Urinary bladder (tissue), 4 donors: ENCODE results near the gene ZDHHC11B. TPM values are rescaled to one million over a fixed set of nuclear protein-coding genes. Genes with fewer than 3 reads are reported as not detected.
"Not testable (repeated sequence)": the region's sequence is repeated elsewhere in the genome, so short reads cannot be mapped to it uniquely, and the experiment has no call there.

ENCODE experiments used
- DNase-seq: peaks from one replicate; pipeline ENCODE4 v3.0.0-alpha.2; 2015; ENCODE audit errors: extremely low spot score
- H3K27ac ChIP-seq: one replicate; pipeline ENCODE4 v1.5.1; 2013; ENCODE audit warnings: low read depth, mild to moderate bottlenecking, moderate library complexity
- H3K36me3 ChIP-seq: one replicate; pipeline ENCODE4 v1.6.1; 2013; ENCODE audit warnings: mild to moderate bottlenecking, moderate library complexity; ENCODE audit not compliant: insufficient read depth
- H3K4me1 ChIP-seq: one replicate; pipeline ENCODE4 v1.6.1; 2013; ENCODE audit warnings: mild to moderate bottlenecking, moderate library complexity; ENCODE audit not compliant: insufficient read depth
- H3K4me3 ChIP-seq: one replicate; pipeline ENCODE4 v1.5.1; 2013; ENCODE audit warnings: low read depth, low read length
- WGBS: extraction: QIAGEN DNeasy Blood & Tissue Kit; methylation state at CpG from one replicate; pipeline ENCODE4 v1.1.7; 2013; 5-methylcytosine and 5-hydroxymethylcytosine counted together
- polyA plus RNA-seq: library from polyadenylated mRNA; stranded (reverse); fragments of 200-250 nt; gene quantifications from one replicate; pipeline ENCODE4 v1.2.3, GENCODE V29; 2013
- total RNA-seq: library from RNA; depleted of rRNA; stranded (reverse); fragments of >200 nt; gene quantifications from one replicate; pipeline ENCODE4 v1.2.3, GENCODE V29; 2014
- donor health status: healthy with polysubstance abuse.
- donor health status: healthy.

ZDHHC11B gene
- total and polyA plus RNA-seq, 2 donors, result 1.4 to 5.8 TPM

DNA sequence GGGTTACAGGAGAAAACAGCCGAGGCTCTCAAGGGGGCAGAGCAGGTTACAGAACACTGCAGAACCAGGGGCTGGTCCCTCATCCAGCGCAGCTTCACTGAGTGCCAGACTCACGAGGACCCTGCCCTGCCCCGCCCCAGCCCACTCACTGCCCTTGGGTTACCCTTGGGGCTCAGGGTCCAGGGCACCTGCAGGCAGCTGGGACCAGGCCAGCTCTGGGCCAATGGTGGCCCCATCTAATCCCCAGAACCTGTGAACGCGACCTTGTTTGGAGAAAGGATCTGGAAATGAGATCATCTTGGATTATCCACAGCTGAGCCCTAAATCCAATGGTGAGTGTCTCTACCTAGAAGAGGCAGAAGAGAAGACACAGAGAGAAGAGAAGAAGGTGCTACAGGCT lies 6.1 kb downstream of the ZDHHC11B start:
- not testable (repeated sequence) for DNase-seq, H3K4me3 ChIP-seq, H3K4me1 ChIP-seq, H3K36me3 ChIP-seq, H3K27ac ChIP-seq
- WGBS, result 77% methylated on average over 4 of the region's 6 CpGs

DNA sequence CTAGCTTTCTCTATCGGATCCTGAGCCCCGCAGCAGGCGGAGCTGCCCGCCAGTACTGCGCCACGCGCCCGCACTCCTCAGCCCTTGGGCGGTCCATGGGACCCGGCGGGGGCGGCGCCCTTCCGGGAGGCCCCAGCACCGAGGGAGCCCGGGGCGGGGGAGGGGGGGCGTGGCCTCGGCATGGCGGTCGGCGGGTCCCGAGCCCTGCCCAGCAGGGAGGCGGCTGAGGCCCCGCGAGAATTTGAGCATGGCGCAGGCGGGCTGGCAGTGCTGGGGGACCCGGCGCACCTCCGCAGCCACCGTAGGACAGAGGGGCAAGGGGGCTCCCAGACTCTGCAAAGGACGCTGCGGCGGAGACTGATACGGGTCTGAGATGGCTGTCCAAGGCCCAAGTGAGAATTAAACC lies 6.8 kb downstream of the ZDHHC11B start:
- H3K4me1 ChIP-seq, result no peaks in the 10 kb centered on the region
- no peak overlapping the region for H3K27ac ChIP-seq
- H3K4me3 ChIP-seq, result no peak overlapping the region
- WGBS, result 96% methylated on average over 36 of the region's 36 CpGs
- no peak for DNase-seq
- no peaks in the 10 kb centered on the region for H3K36me3 ChIP-seq

DNA sequence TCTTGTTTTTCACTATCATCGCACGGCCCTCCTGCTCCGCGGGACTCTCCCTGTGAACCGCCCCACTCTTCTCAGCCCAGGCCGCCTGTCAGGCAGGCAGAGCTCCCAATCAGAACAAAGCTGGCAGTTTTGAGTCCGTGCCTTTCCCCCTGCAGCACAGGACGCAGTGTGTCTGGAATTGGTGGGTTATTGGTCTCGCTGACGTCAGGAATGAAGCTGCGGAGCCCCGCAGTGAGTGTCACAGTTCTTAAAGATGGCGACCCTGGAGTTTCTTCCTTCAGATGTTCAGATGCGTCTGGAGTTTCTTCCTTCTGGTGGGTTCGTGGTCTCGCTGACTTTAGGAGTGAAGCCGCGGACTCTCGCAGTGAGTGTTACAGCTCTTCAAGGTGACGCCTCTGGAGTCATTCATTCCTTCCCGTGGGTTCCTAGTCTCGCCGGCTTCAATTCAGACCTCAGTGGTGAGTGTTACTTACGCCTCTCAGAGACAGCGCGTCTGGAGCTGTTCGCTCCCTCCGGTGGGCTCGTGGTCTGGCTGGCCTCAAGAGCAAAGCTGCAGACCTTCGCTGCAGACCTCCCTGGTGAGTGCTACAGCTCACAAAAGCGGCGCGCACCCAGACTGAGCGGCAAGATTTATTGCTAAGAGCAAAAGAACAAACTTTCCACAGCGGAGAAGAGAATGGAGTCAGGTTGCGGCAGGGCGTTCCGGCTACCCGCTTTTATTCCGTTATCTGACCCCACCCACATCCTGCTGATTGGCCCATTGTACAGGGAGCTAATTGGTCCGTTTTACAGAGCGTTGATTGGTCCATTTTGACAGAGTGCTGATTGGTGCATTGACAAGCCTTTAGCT lies 7.4 kb downstream of the ZDHHC11B start:
- Histone ChIP-seq H3K27ac (no peak overlapping the region), H3K36me3 (no peaks in the 10 kb centered on the region), H3K4me3 (no peak overlapping the region), H3K4me1 (no peaks in the 10 kb centered on the region)
- WGBS, result 59% methylated on average over 42 of the region's 42 CpGs
- no peak for DNase-seq

DNA sequence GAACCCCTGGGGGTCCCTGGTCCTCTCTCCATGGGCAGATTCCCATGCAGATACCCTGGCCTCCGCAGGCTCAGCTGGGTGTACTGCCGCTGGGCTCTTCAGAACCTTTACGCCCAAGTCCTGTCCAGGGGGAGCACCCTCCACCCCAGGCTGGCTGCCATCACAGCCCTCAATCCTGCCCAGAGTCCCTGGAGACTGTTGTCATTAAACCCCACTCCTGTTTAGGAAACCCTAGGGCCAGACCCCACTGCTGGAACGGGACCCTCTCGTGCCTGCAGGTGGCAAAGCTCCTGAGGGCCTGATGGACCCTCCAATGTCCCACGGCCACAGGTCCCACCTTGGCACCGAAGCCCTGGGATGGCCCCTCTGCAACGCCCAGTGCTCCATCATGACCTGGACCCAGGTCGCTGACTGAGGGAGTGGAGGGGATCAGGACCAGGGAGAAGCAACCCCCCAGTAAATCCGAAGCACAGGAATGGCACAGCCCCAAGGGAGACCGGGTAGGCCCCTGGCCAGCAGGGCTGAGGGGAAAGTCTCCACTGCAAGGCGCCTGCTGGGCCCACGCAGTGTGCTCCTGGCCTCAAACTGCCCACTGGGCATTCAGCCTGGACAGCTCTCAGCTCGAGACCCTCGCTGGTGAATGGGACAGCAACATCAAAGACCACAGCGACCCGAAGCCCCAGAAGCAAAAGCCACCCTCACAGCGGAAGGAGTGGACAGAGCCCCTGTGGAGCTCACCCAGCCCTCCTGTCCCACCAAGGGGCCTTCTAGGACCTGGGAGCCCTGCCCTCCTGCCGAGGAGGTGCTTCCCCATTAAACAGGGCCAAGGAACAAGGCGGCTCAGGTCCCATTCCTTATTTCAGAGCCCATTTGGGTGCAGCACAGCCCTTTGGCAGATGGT lies 8.3 kb downstream of the ZDHHC11B start:
- no peaks in the 10 kb centered on the region for H3K4me1 ChIP-seq
- H3K4me3 ChIP-seq, result no peak overlapping the region
- DNase-seq, result no peak
- H3K36me3 ChIP-seq, result no peaks in the 10 kb centered on the region
- WGBS, result 85% methylated on average over 20 of the region's 20 CpGs
- no peak overlapping the region for H3K27ac ChIP-seq

DNA sequence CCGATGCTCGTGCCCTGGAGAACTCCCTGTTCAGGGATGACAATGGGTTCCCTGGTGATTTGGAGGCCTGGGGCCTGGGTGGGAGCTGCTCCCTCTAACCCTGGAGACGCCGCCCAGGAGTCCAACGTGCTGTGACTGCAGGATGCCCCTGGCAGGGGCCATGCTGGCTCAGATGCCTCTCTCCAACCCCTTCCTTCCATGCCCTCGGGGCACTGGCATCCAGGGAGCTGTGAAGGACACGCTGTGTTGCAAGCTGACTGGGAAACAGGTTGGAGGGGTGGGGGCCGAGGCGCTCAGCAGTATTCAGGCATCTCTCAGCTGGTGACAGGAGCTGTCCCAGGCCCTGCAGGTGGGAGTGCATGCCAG lies 9.0 kb downstream of the ZDHHC11B start:
- not testable (repeated sequence) for H3K4me3 ChIP-seq, H3K36me3 ChIP-seq, H3K4me1 ChIP-seq, H3K27ac ChIP-seq, DNase-seq
- 90% methylated on average over 9 of the region's 9 CpGs for WGBS

DNA sequence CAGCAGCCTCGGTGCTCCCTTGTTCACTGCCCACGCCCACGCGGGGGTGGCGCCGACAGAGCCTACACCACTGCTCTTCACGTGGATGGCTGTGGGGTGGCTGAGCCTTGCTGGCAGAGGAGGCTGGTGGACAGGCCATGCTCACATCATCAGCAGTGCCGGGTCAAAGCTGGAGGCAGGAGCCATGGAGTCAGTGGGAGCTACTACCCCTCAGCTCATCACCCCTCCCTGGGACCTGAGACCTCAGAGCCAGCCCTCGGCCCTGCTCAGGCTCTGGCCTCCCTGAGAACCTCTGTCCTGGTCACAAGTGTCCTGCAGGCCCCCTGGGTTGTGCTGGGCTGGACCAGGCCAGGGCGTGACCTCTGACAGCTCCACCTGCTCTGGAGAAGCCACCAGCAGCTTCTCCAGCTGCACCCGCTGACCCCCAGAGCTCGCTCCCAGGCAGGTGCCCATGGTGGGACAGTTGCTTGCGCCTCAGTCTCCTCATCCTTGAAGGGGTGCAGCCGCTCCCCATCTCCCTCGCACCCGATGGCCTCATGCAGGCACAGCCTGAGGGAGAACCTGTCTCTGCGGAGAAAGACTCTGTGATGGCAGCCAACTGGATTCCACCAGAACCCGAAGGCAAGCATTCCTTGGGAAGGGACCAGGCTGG lies 9.5 kb downstream of the ZDHHC11B start:
- 85% methylated on average over 18 of the region's 18 CpGs for WGBS
- not testable (repeated sequence) for DNase-seq, H3K27ac ChIP-seq

DNA sequence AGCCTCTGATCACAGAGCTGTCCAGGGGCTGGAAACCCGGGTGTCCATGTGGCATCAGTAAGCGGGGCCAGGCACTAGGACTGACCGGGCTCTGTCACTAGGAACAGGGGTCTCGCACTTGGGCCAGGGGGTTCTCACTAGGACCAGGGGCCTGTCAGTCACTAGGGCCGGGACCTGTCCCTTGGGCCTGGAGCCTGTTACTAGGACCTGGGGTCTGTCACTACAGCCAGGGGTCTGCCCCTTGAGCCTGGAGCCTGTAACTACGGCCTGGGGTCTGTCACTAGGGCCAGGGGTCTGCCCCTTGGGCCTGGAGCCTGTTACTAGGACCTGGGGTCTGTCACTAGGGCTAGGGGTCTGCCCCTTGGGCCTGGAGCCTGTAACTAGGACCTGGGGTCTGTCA lies 10.2 kb downstream of the ZDHHC11B start:
- WGBS, result 85% methylated on average over 6 of the region's 6 CpGs
- not testable (repeated sequence) for H3K4me3 ChIP-seq, H3K4me1 ChIP-seq, H3K36me3 ChIP-seq, H3K27ac ChIP-seq, DNase-seq

More for the DNA sequence above, 9.5 kb downstream of the ZDHHC11B start:
- not testable (repeated sequence) for H3K4me1 ChIP-seq, H3K4me3 ChIP-seq, H3K36me3 ChIP-seq

DNA sequence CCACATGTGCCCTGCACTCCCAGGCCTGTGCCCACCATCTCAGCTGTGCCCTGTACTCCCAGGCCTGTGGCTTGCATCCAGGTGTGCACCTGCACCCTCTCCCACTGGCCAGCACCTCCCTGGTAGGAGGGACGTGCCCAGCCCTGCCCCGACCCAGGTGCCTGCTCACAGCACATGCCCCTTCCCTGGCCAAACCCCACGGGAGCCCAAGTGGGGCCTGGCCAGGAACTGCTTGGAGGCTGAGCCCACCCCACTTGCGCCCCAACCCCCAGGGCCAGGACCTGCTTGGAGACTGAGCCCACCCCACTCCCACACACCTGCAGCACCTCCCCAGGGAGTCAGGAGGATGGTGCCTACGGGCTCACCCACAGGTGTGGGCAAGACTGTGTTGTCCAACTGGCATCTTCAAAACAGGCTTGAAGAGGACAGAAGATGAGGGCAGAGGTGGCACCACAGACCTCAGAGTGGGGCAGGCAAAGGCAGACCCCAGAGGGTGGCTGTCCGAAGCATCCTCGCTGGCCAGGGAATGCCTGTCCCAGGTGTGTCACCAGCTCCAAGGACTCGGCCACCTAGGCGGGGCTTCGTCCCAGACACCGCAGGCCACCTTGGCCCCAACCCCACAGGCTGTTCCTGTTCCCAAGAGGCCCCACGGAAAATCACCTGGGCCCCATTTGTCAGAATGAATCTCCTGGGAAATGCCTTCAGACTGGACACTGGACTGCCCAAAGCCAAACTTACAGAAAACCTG lies 10.8 kb downstream of the ZDHHC11B start:
- no peak for DNase-seq
- Histone ChIP-seq H3K27ac (no peak overlapping the region), H3K4me1 (no peaks in the 10 kb centered on the region), H3K4me3 (no peak overlapping the region), H3K36me3 (no peaks in the 10 kb centered on the region)
- WGBS, result 90% methylated on average over 12 of the region's 12 CpGs

DNA sequence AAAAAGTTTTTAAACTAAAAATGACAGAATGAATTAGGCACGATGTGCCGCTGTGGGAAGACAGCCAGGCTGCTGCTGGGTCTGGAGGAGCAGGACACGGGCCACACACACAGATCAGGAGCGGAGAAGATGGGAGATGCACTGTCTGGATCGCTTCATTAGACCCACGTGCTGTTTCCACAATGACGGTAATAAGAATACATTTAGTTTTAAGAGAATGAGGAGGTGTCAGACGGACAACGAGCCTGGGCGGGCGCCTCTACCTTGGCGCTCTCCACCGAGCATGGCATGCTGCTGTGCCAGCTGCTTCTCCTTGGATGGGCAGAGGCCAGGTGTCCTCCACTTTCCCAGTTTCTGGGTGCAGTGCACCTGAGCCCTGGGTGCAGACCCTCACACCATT lies 11.6 kb downstream of the ZDHHC11B start:
- WGBS, result 79% methylated on average over 13 of the region's 13 CpGs
- not testable (repeated sequence) for H3K4me1 ChIP-seq, H3K36me3 ChIP-seq, H3K4me3 ChIP-seq, H3K27ac ChIP-seq, DNase-seq

DNA sequence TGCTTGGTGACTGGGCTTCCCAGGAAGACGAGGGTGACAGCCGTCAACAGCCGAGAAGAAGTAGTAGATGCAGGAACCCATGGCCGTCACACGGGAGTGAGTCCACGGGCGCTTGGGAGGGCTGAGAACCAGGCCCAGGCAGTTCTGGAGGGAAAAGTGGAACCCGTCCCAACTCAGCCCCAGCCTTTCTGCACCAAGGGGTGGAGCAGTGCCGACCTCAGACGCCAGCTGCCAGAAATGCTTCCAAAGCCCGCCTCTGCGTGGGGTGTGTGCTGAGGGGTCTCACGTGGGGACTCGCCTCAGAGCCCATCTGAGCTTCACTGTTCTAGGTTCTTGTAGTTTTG lies 12.0 kb downstream of the ZDHHC11B start:
- 76% methylated on average over 7 of the region's 14 CpGs for WGBS
- not testable (repeated sequence) for H3K36me3 ChIP-seq, DNase-seq, H3K4me1 ChIP-seq, H3K27ac ChIP-seq, H3K4me3 ChIP-seq

DNA sequence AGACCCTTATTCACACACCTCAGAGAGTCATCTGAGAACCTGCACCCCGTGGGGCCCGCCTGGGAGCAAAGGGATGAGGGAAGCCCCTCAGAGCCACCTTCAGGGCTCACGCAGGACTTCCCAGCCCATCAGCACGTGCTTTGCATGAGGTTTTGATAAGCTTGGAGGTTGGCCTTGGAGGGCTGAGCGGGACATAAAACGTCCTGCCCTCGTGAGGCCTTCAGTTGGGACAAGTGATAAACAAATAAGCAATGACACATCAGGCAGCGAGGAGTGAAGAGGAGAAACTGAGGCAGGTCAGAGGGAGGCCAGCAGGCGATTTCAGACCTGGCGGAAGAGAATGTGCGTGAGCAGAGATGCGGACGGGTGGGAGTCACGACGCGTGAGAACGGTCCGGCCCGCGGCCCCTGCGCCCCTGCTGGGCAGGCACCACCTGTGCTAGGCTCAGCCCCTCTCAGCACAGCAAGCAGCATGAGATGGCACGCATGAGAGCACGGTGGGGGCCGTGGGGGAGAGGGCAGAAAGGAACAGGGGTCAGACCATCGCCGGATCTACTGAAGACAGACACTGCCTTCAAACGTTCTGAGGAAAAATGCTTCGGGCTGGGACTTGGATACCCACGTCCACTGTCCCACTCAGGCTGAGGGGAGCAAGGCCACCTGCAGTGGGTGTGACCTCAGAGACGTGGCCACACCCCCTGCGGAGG lies 12.5 kb downstream of the ZDHHC11B start:
- not testable (repeated sequence) for DNase-seq, H3K27ac ChIP-seq, H3K4me1 ChIP-seq, H3K4me3 ChIP-seq, H3K36me3 ChIP-seq
- WGBS, result 74% methylated on average over 14 of the region's 31 CpGs

DNA sequence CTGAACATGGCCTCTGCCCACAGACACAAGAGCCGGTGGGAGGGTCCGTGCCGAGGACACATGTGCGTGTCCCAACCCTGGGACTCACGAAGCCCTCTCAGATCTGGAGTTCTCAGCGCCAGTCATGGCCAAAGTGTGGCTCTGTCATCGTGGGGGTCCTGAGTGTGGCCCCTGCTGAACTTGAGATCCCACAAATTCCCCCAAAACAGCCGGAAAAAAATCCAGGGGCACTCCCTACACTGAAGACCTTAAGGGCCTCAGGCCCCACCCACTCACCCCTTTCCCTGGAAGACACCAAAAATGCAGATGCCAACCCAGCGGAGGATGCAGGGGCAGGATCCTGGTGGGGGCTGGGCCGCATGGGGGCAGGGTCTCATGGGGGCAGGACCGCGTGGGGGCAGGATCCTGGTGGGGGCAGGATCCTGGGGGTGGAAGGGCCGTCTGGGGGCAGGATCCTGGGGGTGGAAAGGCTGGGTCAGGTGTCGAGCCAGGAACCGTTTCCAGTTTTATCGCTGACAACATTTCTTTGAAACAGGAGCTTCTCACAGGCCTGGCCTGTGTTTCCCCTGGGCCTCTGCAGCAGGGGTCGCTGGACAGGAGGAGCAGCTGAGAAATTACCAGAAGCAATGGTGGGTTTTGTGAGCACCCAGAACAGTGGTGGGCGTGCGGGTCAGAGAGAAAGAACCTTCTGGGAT lies 13.3 kb downstream of the ZDHHC11B start:
- 83% methylated on average over 19 of the region's 19 CpGs for WGBS
- not testable (repeated sequence) for H3K36me3 ChIP-seq, H3K4me3 ChIP-seq

More for the DNA sequence above, 13.3 kb downstream of the ZDHHC11B start:
- not testable (repeated sequence) for H3K4me1 ChIP-seq, H3K27ac ChIP-seq, DNase-seq
